D721Med (cell line): ENCODE measurements around the gene U2AF1L4.

Source experiments
- DNase-seq: peaks from one replicate; pipeline ENCODE4 v3.0.0; 2011; ENCODE audit warnings: low spot score; ENCODE audit not compliant: insufficient read length
- FAIRE-seq: peaks from 2 replicates; lab custom pipeline; 2011; peaks lifted over from hg19 to GRCh38; lab: Jason Lieb, UNC
- TF ChIP-seq, protein P1 (sequence below): IDR thresholded peaks from 2 replicates; pipeline ENCODE4 v1.5.1; 2012; ENCODE audit warnings: mild to moderate bottlenecking, control low read depth; ENCODE audit not compliant: insufficient read depth; ENCODE audit errors: missing control alignments

The U2AF1L4 gene

GRCh38 chr19:35695895-35696422 lies 49.3 kb downstream of the U2AF1L4 start:
- no peak for FAIRE-seq
- no peak for DNase-seq
- TF ChIP-seq, protein P1, sequence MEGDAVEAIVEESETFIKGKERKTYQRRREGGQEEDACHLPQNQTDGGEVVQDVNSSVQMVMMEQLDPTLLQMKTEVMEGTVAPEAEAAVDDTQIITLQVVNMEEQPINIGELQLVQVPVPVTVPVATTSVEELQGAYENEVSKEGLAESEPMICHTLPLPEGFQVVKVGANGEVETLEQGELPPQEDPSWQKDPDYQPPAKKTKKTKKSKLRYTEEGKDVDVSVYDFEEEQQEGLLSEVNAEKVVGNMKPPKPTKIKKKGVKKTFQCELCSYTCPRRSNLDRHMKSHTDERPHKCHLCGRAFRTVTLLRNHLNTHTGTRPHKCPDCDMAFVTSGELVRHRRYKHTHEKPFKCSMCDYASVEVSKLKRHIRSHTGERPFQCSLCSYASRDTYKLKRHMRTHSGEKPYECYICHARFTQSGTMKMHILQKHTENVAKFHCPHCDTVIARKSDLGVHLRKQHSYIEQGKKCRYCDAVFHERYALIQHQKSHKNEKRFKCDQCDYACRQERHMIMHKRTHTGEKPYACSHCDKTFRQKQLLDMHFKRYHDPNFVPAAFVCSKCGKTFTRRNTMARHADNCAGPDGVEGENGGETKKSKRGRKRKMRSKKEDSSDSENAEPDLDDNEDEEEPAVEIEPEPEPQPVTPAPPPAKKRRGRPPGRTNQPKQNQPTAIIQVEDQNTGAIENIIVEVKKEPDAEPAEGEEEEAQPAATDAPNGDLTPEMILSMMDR = no peak

- TF ChIP-seq, protein P1 = peak; percentile 99
- no peak for FAIRE-seq
- peak; percentile 66 for DNase-seq
Observed at GRCh38 chr19:35693835-35694599, 51.2 kb downstream of the U2AF1L4 start.

- no peak for FAIRE-seq
- DNase-seq = no peak
- TF ChIP-seq, protein P1 = no peak
Observed at GRCh38 chr19:35693422-35693821, 51.8 kb downstream of the U2AF1L4 start.
